ENCODE results near the gene ARHGAP21.

The ARHGAP21 gene

GRCh38 chr10:24569828-24570657, 153.6 kb downstream of the ARHGAP21 start:
- no peak for DNase-seq

DNA sequence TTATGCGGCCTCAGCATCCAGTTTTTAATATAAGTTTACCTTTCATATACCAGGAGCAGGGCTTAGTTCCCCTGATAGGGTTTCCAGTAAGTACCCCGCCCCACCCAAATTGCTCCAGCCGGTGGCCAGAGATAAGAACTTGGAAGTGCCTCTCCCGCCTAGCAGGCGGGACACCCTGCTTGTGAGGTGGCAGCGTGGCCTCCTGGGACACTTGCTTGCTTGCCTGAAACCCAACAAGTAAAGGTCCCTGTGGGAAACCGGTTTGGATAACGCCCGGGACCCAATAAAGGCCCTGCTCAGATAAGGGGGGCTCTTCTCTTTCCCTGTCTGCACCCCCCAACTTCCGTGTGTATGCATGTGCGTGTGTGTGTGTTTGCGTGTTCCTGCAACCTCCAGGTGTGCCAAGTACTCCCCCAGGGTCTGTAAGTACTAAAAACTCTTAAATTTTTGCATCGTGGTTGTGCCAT, 154.3 kb downstream of the ARHGAP21 start:
- no peak for DNase-seq

DNA sequence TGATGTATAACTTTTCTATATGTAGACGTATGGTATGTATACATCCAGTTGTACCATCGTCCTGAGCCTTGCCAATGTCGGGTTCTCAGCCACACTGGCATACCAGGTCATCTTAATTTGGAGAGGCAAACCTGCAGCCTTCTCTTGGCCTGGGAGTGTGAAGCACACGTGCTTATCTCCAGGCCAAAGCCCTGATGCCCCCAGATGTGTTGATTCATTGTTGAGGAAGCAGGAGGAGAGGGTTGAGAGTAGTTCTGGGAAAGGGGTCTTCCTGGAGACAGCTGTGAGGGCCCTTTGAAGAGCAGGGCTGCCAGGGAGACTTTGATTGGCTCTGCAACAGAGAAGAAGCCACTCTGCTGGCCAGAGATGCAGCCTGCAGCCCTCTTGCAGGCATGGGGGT, 155.6 kb downstream of the ARHGAP21 start:
- DNase-seq: no peak

GRCh38 chr10:24561453-24561852, 162.2 kb downstream of the ARHGAP21 start:
- no peak for DNase-seq

- DNase-seq: no peak
Measured at GRCh38 chr10:24556750-24557742, 166.6 kb downstream of the ARHGAP21 start.

DNA sequence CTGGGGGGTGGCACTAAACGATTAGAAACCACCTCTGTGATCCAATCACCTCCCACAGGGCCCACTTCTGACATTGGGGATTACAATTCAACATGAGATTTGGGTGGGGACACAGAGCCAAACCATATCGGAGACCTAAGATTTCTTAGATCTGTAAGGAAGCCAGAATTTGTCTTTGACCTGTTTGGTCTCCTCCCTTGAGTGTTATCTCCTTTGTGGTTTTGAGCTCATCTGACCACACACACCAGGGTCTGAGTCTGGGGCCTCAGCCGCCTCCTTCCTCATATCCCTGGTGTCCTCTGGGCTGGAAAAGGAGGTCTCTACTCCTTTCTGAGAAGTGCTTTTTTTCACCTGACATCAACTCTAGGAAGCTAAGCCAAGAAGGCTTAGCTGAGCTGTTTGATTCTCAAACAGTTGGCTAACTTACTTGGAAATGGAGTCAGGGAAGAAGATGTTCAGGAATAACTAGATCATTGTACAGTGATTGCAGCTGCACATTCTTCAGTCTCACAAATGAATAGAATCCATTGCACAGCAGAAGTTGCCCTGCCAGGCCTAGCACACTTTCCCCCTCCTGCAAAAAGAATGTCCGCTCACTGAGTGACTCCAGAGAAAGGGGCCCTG, 167.4 kb downstream of the ARHGAP21 start:
- no peak for DNase-seq

GRCh38 chr10:24554036-24554435, 169.7 kb downstream of the ARHGAP21 start:
- no peak for DNase-seq

GRCh38 chr10:24553051-24553612, 170.6 kb downstream of the ARHGAP21 start:
- DNase-seq: no peak

DNA sequence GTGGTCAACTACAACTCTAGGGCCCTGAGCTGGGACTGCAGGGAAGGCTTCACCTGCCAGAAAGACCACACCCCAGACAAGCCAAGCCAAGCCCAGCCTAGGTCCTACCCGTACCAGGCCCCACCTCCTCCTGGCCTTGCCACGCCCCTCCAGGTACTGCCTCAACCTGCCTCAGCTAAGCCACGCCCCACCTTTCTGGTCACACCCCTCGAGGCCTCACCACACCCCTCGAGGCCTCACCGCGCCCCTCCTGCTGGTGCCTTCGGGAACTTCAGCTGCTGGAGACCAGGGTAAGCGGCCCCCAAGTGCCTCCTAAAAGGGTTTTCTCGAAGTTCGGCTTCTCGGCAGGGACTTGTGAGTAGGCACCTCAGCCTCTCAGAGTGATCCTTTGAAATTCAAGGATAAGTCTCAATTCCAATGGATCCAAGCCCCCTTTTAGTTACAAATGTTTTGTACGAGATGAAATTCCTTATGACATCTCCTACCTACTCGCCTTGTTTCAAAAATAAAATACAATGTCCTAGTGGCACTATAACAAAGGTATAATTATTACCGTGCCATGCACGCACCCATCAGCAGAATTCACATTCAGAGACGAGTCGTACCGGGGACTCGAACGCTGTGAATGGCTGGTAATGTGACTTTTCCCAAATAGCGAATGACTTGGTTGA, 171.2 kb downstream of the ARHGAP21 start:
- DNase-seq: no peak

- no peak for DNase-seq
Measured at GRCh38 chr10:24551161-24551560, 172.5 kb downstream of the ARHGAP21 start.

DNA sequence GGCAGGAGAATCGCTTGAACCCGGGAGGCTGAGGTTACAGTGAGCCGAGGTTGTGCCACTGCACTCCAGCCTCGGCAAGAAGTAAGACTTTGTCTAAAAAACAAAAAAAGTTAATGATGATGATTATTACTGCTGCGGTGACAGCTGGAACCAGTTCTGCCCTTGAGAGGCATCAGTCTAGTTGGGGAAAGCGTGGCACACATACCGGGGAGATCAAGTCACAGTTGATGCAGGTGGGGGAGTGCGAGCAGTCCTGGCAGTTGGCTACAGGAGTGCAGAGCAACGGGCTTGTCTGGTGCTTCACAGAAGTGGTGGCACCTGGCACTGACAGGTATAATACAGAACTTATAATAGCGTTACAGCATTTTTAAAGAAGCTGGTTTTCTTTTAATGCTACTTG, 173.0 kb downstream of the ARHGAP21 start:
- DNase-seq: no peak

- no peak for DNase-seq
Measured at GRCh38 chr10:24545585-24545984, 178.1 kb downstream of the ARHGAP21 start.

DNA sequence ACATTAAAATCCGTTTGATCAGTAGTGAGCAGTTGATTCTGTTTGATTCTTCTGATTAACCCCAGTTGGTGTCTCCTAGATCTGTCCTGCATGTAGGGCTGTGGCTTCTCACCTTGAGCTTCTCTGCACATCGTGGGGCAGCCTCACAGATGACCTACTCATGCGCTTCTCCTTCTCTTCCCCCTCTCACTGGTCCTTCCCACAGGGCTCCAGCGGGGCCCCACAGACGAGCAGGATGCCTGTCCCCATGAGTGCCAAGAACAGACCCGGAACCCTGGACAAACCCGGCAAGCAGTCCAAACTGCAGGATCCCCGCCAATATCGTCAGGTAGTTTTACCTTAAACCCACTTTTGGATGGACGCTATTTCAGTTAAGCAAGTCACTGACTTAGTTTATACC, 178.9 kb downstream of the ARHGAP21 start:
- DNase-seq: no peak

GRCh38 chr10:24542314-24543270, 181.1 kb downstream of the ARHGAP21 start:
- DNase-seq: no peak

DNA sequence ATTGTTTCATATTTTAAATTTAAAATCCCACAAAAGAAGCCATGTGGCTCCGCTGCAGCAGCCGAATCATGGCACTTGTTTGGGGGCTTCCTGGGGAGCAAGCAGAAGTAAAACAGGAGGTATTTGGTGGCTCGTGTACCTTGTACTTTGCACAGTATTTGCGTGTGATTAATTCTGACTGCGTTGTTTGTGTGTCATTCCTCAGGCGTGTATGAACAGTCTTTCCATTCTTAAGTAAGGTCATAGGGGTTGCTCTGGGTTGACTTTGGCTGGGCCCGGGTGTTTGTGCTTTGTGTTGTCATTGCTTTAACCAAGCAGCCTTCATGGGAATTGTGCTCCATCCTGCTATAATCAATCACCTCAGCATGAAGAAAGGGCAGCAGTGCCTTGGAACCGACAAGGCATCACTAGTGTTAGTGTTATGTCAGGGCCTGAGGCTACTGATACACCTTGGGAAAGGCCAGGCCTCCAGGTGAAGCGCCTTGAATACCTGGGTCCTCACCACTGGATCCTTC, 182.4 kb downstream of the ARHGAP21 start:
- DNase-seq: no peak

GRCh38 chr10:24536636-24537035, 187.1 kb downstream of the ARHGAP21 start:
- DNase-seq: no peak

GRCh38 chr10:24533981-24534380, 189.7 kb downstream of the ARHGAP21 start:
- no peak for DNase-seq

Measured in COR-L47 (cell line).